Measurements from ENCODE around the gene RPS8.
"Not testable (repeated sequence)": the region's sequence is repeated elsewhere in the genome, so short reads cannot be mapped to it uniquely, and the experiment has no call there.

RPS8 gene

GRCh38 chr1:44820328-44821239 is 45.2 kb downstream of the RPS8 start:
- DNase-seq: no peak

GRCh38 chr1:44821240-44821715 is 45.9 kb downstream of the RPS8 start:
- DNase-seq: no peak

- DNase-seq: no peak
Observed at GRCh38 chr1:44822131-44822701, 46.9 kb downstream of the RPS8 start.

DNA sequence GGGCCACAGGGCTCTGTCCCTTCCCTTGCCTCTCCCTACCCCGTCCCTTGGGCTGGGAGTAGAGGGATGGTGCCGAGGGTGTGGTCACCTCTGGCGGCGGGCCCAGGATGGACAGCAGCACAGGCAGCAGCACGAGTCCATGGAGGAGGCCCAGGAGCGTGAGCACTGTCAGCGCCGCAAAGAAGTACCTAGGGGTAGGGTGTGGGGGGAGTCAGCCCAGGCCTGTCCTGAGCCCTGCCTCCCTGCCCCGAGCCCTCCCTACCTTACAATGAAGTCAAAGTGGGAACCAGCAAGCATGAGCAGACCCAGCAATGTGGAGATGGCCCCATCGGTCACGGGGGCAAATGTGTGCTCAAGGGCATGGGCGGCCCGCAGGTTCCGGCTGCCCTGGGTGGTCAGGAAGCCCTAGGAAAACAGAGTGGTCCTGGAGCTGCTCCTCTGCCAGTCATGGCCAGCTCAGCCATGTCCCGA is 47.7 kb downstream of the RPS8 start:
- no peak for DNase-seq

- not testable (repeated sequence) for DNase-seq
Observed at GRCh38 chr1:44824392-44824791, 49.1 kb downstream of the RPS8 start.

DNA sequence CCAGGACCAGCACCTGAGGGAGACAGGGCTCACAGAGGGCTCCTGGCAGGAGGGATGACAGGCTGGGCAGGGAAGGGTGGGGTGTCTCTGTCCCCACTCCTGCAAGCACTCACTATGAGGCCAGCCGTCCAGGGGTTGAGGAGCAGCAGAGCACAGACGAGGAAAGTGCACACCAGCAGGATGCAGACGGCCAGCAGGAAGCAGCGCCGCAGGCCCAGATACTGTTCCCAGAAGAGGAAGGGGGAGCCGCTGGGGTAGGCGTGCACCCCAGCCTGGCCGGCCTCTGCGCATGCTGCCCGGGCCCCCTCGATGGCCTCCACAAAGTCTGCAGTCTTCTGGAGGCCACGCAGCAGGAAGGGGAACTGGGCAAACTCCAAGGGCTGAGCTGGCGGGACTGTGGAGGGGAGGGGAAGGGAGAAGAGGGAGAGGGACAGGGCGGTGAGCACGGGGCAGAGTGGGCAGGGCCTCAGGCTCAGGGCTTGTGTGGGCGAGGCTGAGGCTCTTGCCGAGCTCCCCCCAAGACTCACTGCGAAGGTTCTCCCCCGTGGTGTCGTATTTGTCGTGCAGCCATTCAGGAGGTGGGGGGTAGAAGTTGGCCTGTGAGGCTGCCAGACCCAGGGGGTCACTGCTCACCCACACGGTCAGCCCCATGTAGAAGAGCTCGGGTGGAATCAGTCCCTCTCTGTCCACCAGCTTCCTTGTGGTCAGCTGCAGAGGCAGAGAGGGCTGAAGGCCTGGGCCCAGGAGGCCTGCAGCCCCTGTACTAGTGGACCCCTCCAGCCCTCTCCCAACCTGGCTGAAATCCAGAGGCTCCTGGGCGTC is 51.2 kb downstream of the RPS8 start:
- no peak for DNase-seq

- no peak for DNase-seq
Observed at GRCh38 chr1:44827197-44828002, 52.1 kb downstream of the RPS8 start.

GRCh38 chr1:44828003-44828651 is 52.8 kb downstream of the RPS8 start:
- DNase-seq: no peak
